ENCODE measurements around the gene GRAP.
A peak's percentile ranks its signal among the peaks of the same experiment; 100 is the strongest.

Gene GRAP

GRCh38 chr17:19001907-19002590, 44.7 kb downstream of the GRAP start:
- DNase-seq = no peak
- no peaks in the 10 kb centered on the region for H3K9me3 ChIP-seq
- H3K27me3 ChIP-seq = no peaks in the 10 kb centered on the region
- TF ChIP-seq CTCF (IDR thresholded peaks at IDR 0.05; ENCODE audit: low read depth, low read length) = no peak
- no peaks in the 10 kb centered on the region for H3K4me1 ChIP-seq
- H3K36me3 ChIP-seq = no peaks in the 10 kb centered on the region
- no peak overlapping the region for H3K4me3 ChIP-seq (ENCODE audit: low read depth, low read length)

GRCh38 chr17:19000531-19001325, 46.0 kb downstream of the GRAP start:
- H3K4me1 ChIP-seq = no peaks in the 10 kb centered on the region
- H3K36me3 ChIP-seq = no peaks in the 10 kb centered on the region
- H3K27me3 ChIP-seq = no peaks in the 10 kb centered on the region
- peak; percentile 18 for DNase-seq
- H3K4me3 ChIP-seq (ENCODE audit: low read depth, low read length) = no peak overlapping the region
- TF ChIP-seq CTCF (IDR thresholded peaks at IDR 0.05; ENCODE audit: low read depth, low read length) = no peak
- H3K9me3 ChIP-seq = no peaks in the 10 kb centered on the region

- no peak for DNase-seq
Measured at GRCh38 chr17:18999911-19000310, 46.8 kb downstream of the GRAP start.

GRCh38 chr17:18999394-18999793, 47.4 kb downstream of the GRAP start:
- no peaks in the 10 kb centered on the region for H3K27me3 ChIP-seq
- no peak for TF ChIP-seq CTCF (IDR thresholded peaks at IDR 0.05; ENCODE audit: low read depth, low read length)
- H3K4me1 ChIP-seq = no peaks in the 10 kb centered on the region
- H3K4me3 ChIP-seq (ENCODE audit: low read depth, low read length) = no peak overlapping the region
- no peak for DNase-seq
- no peaks in the 10 kb centered on the region for H3K9me3 ChIP-seq
- no peaks in the 10 kb centered on the region for H3K36me3 ChIP-seq

More at GRCh38 chr17:18999911-19000310, 46.8 kb downstream of the GRAP start:
- H3K4me3 ChIP-seq (ENCODE audit: low read depth, low read length) = no peak overlapping the region
- H3K36me3 ChIP-seq = no peaks in the 10 kb centered on the region
- H3K9me3 ChIP-seq = no peaks in the 10 kb centered on the region
- no peak for TF ChIP-seq CTCF (IDR thresholded peaks at IDR 0.05; ENCODE audit: low read depth, low read length)
- no peaks in the 10 kb centered on the region for H3K4me1 ChIP-seq
- H3K27me3 ChIP-seq = no peaks in the 10 kb centered on the region

DNA sequence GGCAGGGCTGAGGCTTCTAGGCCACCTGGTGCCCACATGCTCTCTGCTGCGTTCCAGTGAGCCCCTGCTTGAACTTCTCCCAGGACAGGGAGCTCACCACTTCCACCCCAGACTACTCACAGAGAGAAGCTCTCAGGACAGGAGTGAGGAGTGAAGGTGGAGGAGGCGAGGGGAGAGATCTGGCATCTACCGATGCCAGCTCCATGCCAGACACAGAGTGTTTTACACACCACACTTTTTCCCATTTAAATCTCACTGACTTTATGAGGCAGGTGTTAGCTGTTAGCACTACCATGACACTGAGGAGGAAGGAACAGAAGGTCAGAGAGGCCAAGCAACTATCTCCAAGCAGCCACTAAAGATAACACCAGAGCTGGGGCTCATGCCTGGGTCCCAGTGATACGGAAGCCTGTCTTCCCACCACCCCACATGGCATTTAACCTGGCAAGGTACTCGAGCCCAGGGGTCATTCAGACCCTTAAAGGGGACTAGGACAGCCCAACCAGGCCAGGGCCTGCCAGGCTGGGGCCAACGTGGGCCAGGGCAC, 49.0 kb downstream of the GRAP start:
- Histone ChIP-seq H3K4me1 (no peaks in the 10 kb centered on the region), H3K27me3 (no peaks in the 10 kb centered on the region), H3K36me3 (no peaks in the 10 kb centered on the region), H3K9me3 (no peaks in the 10 kb centered on the region), H3K4me3 (ENCODE audit: low read depth, low read length) (no peak overlapping the region)
- no peak for DNase-seq
- TF ChIP-seq CTCF (IDR thresholded peaks at IDR 0.05; ENCODE audit: low read depth, low read length) = no peak

GRCh38 chr17:18996458-18996857, 50.3 kb downstream of the GRAP start:
- no peaks in the 10 kb centered on the region for H3K27me3 ChIP-seq
- H3K4me1 ChIP-seq = no peaks in the 10 kb centered on the region
- DNase-seq = no peak
- no peaks in the 10 kb centered on the region for H3K9me3 ChIP-seq
- H3K4me3 ChIP-seq (ENCODE audit: low read depth, low read length) = no peak overlapping the region
- no peak for TF ChIP-seq CTCF (IDR thresholded peaks at IDR 0.05; ENCODE audit: low read depth, low read length)
- H3K36me3 ChIP-seq = no peaks in the 10 kb centered on the region
